H9 (cell line): ENCODE results near the gene CTNNA3. TPM values are rescaled to one million over a fixed set of nuclear protein-coding genes. Genes with fewer than 3 reads are reported as not detected.

Experiments used
- DNase-seq: peaks from one replicate; pipeline ENCODE4 v3.0.0-alpha.2; 2017
- H2AFZ ChIP-seq: one replicate; pipeline ENCODE4 v1.6.1; 2013; ENCODE audit warnings: mild to moderate bottlenecking, low read length, control low read depth, moderate library complexity
- H2AK5ac ChIP-seq: 2 replicates; pipeline ENCODE4 v1.6.1; 2013; ENCODE audit warnings: low read length, control low read depth, mixed read lengths; ENCODE audit not compliant: insufficient read length
- H2BK120ac ChIP-seq: one replicate; pipeline ENCODE4 v1.6.1; 2013; ENCODE audit warnings: low read depth, mild to moderate bottlenecking, low read length, control low read depth, inconsistent platforms; ENCODE audit not compliant: poor library complexity, severe bottlenecking
- H2BK12ac ChIP-seq: 2 replicates; pipeline ENCODE4 v1.6.1; 2013; ENCODE audit warnings: low read length, control low read depth, mixed read lengths, low read depth; ENCODE audit not compliant: insufficient read length
- H2BK15ac ChIP-seq: 2 replicates; pipeline ENCODE4 v1.6.1; 2013; ENCODE audit warnings: low read depth, low read length, control low read depth
- H2BK20ac ChIP-seq: one replicate; pipeline ENCODE4 v1.6.1; 2013; ENCODE audit warnings: low read depth, mild to moderate bottlenecking, low read length, control low read depth, inconsistent platforms; ENCODE audit not compliant: poor library complexity, severe bottlenecking
- H2BK5ac ChIP-seq: 2 replicates; pipeline ENCODE4 v1.6.1; 2013; ENCODE audit warnings: low read length, control low read depth, mixed read lengths; ENCODE audit not compliant: insufficient read length
- H3K14ac ChIP-seq: 2 replicates; pipeline ENCODE4 v1.6.1; 2013; ENCODE audit warnings: low read length, control low read depth; ENCODE audit not compliant: insufficient read depth
- H3K18ac ChIP-seq: 2 replicates; pipeline ENCODE4 v1.6.1; 2013; ENCODE audit warnings: low read depth, mild to moderate bottlenecking, mixed read lengths, low read length, control low read depth; ENCODE audit not compliant: insufficient read length
- H3K23ac ChIP-seq: 2 replicates; pipeline ENCODE4 v1.6.1; 2013; ENCODE audit warnings: low read length, control low read depth, mixed read lengths, low read depth; ENCODE audit not compliant: insufficient read length
- H3K23me2 ChIP-seq: 2 replicates; pipeline ENCODE4 v1.6.1; 2013; ENCODE audit warnings: low read depth, mild to moderate bottlenecking, mixed read lengths, low read length, control low read depth; ENCODE audit not compliant: insufficient read length, poor library complexity, severe bottlenecking
- H3K27ac ChIP-seq: 2 replicates; pipeline ENCODE4 v1.5.1; 2013; ENCODE audit warnings: low read length, control low read depth, mixed read lengths, low read depth; ENCODE audit not compliant: insufficient read length
- H3K27me3 ChIP-seq: 2 replicates; pipeline ENCODE4 v1.6.1; 2013; ENCODE audit warnings: low read length, control low read depth, inconsistent platforms; ENCODE audit not compliant: insufficient read depth
- H3K4ac ChIP-seq: 2 replicates; pipeline ENCODE4 v1.6.1; 2013; ENCODE audit warnings: low read depth, mild to moderate bottlenecking, control low read depth, inconsistent platforms, low read length, moderate library complexity
- H3K4me1 ChIP-seq: 2 replicates; pipeline ENCODE4 v1.6.1; 2013; ENCODE audit warnings: low read length, control low read depth, inconsistent platforms; ENCODE audit not compliant: insufficient read depth
- H3K4me2 ChIP-seq: 2 replicates; pipeline ENCODE4 v1.6.1; 2013; ENCODE audit warnings: low read length, control low read depth, mixed read lengths; ENCODE audit not compliant: insufficient read length, insufficient read depth
- H3K56ac ChIP-seq: 2 replicates; pipeline ENCODE4 v1.6.1; 2013; ENCODE audit warnings: low read depth, mild to moderate bottlenecking, mixed read lengths, low read length, control low read depth; ENCODE audit not compliant: insufficient read length
- H3K79me1 ChIP-seq: 2 replicates; pipeline ENCODE4 v1.6.1; 2013; ENCODE audit warnings: low read depth, mild to moderate bottlenecking, moderate library complexity, low read length, control low read depth, inconsistent platforms; ENCODE audit not compliant: insufficient read depth, poor library complexity, severe bottlenecking
- H3K79me2 ChIP-seq: 2 replicates; pipeline ENCODE4 v1.6.1; 2013; ENCODE audit warnings: low read length, control low read depth, inconsistent platforms; ENCODE audit not compliant: insufficient read depth
- H3K9ac ChIP-seq: 2 replicates; pipeline ENCODE4 v1.6.1; 2013; ENCODE audit warnings: low read length, control low read depth, mixed read lengths; ENCODE audit not compliant: insufficient read length; ENCODE audit errors: extremely low read depth
- H3K9me3 ChIP-seq: one replicate; pipeline ENCODE4 v1.6.1; 2013; ENCODE audit warnings: low read depth, low read length, inconsistent platforms; ENCODE audit not compliant: control insufficient read depth
- H3T11ph ChIP-seq: one replicate; pipeline ENCODE4 v1.6.1; 2013; ENCODE audit warnings: mild to moderate bottlenecking, low read length, control low read depth, inconsistent platforms
- H4K20me1 ChIP-seq: one replicate; pipeline ENCODE4 v1.6.1; 2013; ENCODE audit not compliant: control insufficient read depth, insufficient read length, insufficient read depth
- H4K5ac ChIP-seq: 2 replicates; pipeline ENCODE4 v1.6.1; 2013; ENCODE audit warnings: low read depth, mild to moderate bottlenecking, mixed read lengths, low read length, control low read depth; ENCODE audit not compliant: insufficient read length
- H4K8ac ChIP-seq: replicated peaks from 2 replicates; pipeline ENCODE4 v1.6.1; 2013; ENCODE audit warnings: low read length, control low read depth, mixed read lengths, low read depth; ENCODE audit not compliant: insufficient read length
- H4K91ac ChIP-seq: 2 replicates; pipeline ENCODE4 v1.6.1; 2013; ENCODE audit warnings: low read depth, mild to moderate bottlenecking, moderate library complexity, mixed read lengths, low read length, control low read depth; ENCODE audit not compliant: insufficient read length
- H3K27ac Mint-ChIP-seq, 3 experiments: 2 replicates in 2 of 3; 3 replicates in 1 of 3; pipeline ENCODE4 v1.8.0; 2020 to 2021; ENCODE audit warnings: mixed read lengths in 3 of 3, mild to moderate bottlenecking in 1 of 3, moderate library complexity in 1 of 3
- H3K27me3 Mint-ChIP-seq: 2 replicates; pipeline ENCODE4 v1.8.0; 2021; ENCODE audit warnings: low read depth, mild to moderate bottlenecking, moderate library complexity, mixed read lengths
- H3K36me3 Mint-ChIP-seq, 3 experiments: 2 replicates in 2 of 3; 3 replicates in 1 of 3; pipeline ENCODE4 v1.8.0; 2020 to 2021; ENCODE audit warnings: low read depth in 3 of 3, mixed read lengths in 3 of 3; ENCODE audit not compliant: insufficient read depth in 1 of 3
- H3K4me1 Mint-ChIP-seq, 2 experiments: 2 replicates each; pipeline ENCODE4 v1.8.0; 2020; ENCODE audit warnings: mixed read lengths in 2 of 2
- H3K4me3 Mint-ChIP-seq, 2 experiments: 2 replicates in 1 of 2; 3 replicates in 1 of 2; pipeline ENCODE4 v1.8.0; 2020 to 2021; ENCODE audit warnings: mild to moderate bottlenecking in 2 of 2, mixed read lengths in 2 of 2, moderate library complexity in 1 of 2
- H3K9me3 Mint-ChIP-seq, 2 experiments: 2 replicates in 1 of 2; 3 replicates in 1 of 2; pipeline ENCODE4 v1.8.0; 2020; ENCODE audit warnings: mild to moderate bottlenecking in 2 of 2, mixed read lengths in 2 of 2, moderate library complexity in 1 of 2
- CTCF ChIP-seq: fragments of 200-600 bp; sonication (generic); conservative IDR thresholded peaks from 3 replicates; pipeline ENCODE4 v1.8.0; 2021; ENCODE audit warnings: antibody characterized with exemption, mild to moderate bottlenecking
- whole genome bisulfite sequencing: extraction: QIAGEN DNeasy Blood & Tissue Kit; methylation state at CpG from one replicate; pipeline ENCODE4 v1.1.7; 2013; ENCODE audit warnings: missing lambda C conversion rate, low lambda C conversion rate, mixed read lengths; ENCODE audit not compliant: insufficient read length; ENCODE audit errors: extremely low coverage; 5-methylcytosine and 5-hydroxymethylcytosine counted together
- total RNA-seq: library from RNA; stranded (reverse); gene quantifications from 2 replicates; pipeline ENCODE4 v1.2.1, GENCODE V29; 2021

Gene CTNNA3
- total RNA-seq, 1 experiment from 2014 or later = 3.3 TPM

- WGBS = no CpG with 5 or more reads among the region's 3 CpGs
- no peaks in the 10 kb centered on the region for H3K79me1 ChIP-seq
Measured at GRCh38 chr10:66463611-66464010, 1232.4 kb downstream of the CTNNA3 start.

More at GRCh38 chr10:66463611-66464010, 1232.4 kb downstream of the CTNNA3 start:
- Mint-ChIP-seq H3K9me3 (peaks cover 0 to 4% of the 10 kb centered on the region in 2 experiments; a peak in 3 of 5 replicates), H3K27me3 (no peaks in the 10 kb centered on the region), H3K4me3 (no peak overlapping the region), H3K4me1 (no peaks in the 10 kb centered on the region), H3K36me3 (0 out of 7 replicates have a peak, but pooled peaks cover 0 to 2% (median 0%) of the 10 kb centered on the region in 3 experiments), H3K27ac (no peak overlapping the region)
- no peak overlapping the region for H3K9ac ChIP-seq
- H2BK120ac ChIP-seq = no peak overlapping the region
- no peak overlapping the region for H3K56ac ChIP-seq
- H3K18ac ChIP-seq = no peak overlapping the region
- H3K14ac ChIP-seq = no peak overlapping the region
- H3K4me1 ChIP-seq = no peaks in the 10 kb centered on the region
- H2BK20ac ChIP-seq = no peak overlapping the region
- no peak overlapping the region for H4K5ac ChIP-seq
- no peak overlapping the region for H4K8ac ChIP-seq
- H3K79me2 ChIP-seq = no peaks in the 10 kb centered on the region
- no peaks in the 10 kb centered on the region for H3K9me3 ChIP-seq
- no peak overlapping the region for H2AFZ ChIP-seq
- no peak overlapping the region for H2BK5ac ChIP-seq
- DNase-seq = no peak
- no peak overlapping the region for H2BK12ac ChIP-seq
- H2AK5ac ChIP-seq = no peak overlapping the region
- H4K91ac ChIP-seq = no peak overlapping the region
- no peak overlapping the region for H2BK15ac ChIP-seq
- no peaks in the 10 kb centered on the region for H3K23me2 ChIP-seq
- no peak overlapping the region for H3K4ac ChIP-seq
- no peak overlapping the region for H3T11ph ChIP-seq
- H3K23ac ChIP-seq = no peak overlapping the region
- no peak overlapping the region for H3K4me2 ChIP-seq
- H3K27ac ChIP-seq = no peak overlapping the region
- TF ChIP-seq CTCF = no peak
- H4K20me1 ChIP-seq = no peaks in the 10 kb centered on the region
- no peaks in the 10 kb centered on the region for H3K27me3 ChIP-seq
